ENCODE measurements around the gene FAM241B.
A peak's percentile ranks its signal among the peaks of the same experiment; 100 is the strongest.

The FAM241B gene, protein sequence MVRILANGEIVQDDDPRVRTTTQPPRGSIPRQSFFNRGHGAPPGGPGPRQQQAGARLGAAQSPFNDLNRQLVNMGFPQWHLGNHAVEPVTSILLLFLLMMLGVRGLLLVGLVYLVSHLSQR

DNA sequence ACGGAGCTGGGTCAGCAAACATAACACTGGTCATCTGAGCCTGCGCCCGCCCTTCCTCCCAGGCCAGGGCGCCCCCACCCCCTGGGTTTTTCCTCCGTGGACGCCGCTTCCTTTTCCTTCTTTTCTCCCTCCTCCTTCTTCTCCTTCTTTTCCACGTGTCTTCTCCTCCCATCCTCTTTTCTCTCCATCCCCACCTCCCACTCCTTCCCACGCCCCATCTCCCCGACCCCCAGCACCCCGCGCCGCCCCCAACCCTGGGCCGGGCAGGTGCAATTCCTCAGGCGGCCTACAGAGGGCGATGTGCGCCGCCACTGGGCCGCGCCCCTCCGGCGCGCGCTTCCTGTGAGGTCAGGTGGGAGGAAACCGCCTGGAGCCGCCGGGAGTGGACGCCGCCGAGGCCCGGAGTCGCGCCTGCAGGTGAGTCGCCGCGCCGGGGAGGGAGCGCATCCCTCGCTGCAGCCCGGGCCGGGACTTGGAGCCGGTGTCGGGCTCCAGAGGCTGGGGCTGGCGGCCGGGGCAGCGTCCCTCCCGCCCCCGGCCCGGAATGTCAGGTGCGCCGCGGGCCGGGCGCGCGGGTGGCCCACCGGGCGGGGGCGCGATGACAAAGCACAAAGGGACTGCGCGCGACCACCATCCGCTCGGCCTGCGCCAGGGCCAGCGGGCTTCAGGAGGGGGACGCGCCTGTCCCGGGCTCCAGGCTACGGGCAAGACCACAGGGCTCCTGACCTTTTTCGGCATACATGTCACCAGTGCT is at the start of gene FAM241B:
Gene FAM241B (plus strand): TSS at position 351 of the 754 bp plus-strand sequence. CDS start 1,497 bp downstream, outside the sequence.
- peak; percentile 23 for DNase-seq

DNA sequence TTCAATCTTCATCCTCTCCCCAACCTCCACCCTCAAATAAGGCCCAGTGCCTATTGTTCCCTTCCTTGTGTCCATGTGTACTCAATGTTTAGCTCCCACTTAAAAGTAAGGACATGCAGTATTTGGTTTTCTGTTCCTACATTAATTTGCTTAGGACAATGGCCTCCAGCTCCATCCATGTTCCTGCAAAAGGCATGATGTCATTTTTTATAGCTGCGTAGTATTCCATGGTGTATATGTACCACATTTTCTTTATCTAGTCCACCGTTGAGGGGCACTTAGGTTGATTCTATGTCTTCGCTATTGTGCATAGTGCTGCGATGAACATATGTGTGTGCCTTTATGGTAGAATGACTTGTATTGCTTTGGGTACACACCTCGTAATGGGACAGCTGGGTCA is 49.6 kb upstream of the FAM241B start:
- no peak for DNase-seq

DNA sequence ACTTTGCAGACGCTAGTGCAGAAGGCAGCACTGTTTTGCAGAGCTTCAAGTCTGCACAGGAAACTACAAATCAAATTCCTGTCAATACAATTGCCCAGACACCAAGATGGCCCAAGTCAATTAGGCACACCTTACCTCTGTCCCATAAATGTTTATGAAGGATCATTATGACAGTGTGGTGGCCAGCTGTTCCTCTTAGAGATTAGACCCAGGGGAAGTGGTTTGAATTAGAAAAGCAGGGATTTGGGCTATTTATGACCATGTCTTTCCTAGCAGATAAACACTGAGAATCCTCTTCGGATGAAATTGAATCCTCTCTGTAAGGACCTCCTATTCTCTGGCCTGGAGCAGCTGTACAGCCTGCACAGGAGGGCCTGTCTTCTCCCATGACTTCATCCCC is 46.9 kb upstream of the FAM241B start:
- DNase-seq, result no peak

DNA sequence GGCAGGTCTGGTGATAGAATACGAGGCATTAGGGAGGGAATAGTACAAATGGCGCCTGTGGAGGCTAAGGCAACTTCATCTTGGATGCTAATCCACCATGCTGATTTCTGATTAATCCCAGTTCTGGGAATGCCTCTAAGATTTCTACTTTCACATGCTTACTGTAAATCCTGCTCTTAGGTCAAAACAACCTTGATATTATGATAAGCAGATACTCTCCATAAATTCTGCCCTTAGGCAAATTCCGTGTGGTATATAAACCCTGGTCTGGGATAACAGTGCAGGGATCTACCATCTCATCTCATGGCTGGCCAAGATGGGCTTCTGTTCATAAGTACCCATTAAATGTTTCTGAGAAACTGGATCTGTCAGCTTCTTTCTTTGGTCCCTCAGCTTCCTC is 45.4 kb upstream of the FAM241B start:
- DNase-seq, result no peak

DNA sequence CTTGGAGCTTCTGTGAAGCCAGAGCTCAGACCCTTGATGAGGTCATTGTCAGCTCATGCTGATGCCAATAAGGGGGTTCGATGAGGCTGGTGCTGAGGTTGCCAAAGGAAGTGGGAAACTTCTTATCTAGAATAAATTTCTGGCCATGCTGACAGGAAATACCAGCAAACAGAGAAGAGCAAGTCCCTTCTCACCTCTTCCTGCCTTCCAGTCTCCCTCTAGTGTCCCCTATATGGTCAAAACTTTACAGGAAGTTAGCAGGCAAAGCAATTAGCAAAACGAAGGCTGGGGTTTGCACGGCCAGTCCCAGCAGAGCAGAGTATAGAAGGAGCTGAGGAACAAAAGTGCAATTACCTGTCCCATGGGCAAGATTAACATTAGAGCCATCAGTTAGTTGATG is 41.7 kb upstream of the FAM241B start:
- no peak for DNase-seq

DNA sequence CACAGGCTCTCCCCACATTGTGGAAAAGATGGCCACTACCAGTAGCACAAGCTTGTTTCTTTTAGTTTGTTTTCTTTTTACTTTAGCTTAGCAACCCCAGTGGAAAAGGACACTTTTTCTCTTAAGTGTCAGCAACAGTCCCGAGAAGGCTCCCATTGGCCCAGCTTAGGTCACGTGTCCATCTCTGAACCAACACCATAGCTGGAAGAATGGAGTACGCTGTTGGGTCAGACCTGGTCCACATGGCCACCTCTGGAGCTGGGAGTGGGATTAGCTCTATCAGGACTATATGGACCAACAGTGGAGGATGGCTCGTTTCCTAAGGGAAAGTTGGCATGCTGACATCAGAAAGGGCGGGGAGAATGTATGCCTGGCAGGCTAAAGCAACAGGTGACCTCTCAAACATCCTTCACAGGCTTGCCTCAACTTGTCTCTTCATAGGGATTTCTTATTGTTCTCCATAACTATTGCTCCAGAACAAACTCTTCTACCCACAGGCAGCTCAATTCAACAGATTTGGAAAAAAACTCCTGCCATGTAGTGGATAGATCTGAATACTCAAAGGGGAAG is 29.2 kb upstream of the FAM241B start:
- DNase-seq, result no peak

DNA sequence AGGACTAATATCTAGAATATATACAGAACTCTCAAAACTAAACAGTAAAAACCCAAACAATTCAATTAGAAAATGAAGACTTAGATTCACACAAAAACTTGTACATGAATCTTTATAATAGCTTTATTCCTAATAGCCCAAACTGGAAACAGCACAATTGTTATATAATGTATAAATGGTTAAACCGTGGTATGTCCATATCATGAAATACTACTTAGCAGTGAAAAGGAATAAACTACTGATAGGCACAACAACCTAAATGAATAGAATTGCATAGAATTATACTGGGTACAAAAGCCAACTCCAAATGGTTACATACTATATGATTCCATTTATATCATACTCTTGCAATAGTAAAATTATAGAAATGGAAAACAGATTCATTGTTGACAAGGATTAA is 21.0 kb upstream of the FAM241B start:
- no peak for DNase-seq

DNA sequence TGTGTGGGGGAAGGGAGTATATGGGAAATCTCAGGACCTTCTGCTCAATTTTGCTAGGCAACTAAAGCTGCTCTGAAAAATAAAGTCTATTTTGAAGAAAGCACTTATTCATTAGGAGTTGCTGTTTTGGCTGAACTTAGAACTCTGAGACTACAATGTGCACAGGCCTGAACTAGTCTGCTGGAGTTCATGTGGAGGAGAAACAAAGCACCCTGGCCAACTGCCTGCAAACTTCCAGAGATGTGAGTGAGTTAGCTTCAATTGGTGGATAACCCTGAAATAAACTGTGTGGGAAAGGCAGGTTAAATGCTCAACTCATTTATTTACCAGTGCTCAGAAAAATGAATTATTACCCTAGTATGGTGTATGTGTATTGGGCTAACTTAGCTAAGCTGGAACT is 17.3 kb upstream of the FAM241B start:
- no peak for DNase-seq

DNA sequence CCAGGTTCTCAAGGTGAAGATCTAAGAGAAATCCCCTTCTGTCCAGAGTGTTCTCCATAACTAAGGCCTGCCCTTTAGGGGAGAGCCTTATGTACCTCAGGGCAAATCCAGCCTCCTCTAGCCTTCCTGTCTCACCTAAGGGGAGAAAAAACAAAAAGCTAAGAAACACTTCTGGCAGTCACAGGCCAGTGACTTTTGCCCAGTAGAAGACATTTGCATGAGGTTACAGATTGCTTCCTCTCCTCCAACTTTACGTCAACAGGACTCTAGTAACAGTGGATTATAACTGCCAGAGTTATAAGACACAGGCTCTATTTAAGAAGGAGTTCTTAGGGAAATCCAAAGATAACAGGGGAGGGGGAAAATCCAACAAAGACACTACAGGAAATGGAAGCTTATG is 15.9 kb upstream of the FAM241B start:
- DNase-seq, result no peak

DNA sequence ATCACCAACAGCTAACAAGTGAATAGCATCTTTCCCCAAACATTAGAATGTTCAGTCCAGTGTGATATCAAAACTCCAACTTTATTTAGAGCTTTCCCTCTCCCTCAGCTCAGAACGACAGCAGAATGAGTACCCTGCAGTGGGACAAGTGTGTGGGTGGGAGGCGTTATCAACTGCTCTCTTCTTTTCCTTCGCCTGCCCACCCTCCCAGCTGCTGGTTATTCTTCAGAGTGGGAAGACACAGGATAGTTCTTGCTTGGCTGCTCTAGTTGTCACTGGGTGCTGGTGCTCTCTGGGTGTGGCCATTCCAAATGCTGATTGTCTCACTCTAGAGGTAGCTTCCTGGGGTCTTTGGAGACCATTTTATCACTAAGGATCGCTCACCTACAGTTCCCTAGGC is 13.7 kb upstream of the FAM241B start:
- DNase-seq, result no peak

DNA sequence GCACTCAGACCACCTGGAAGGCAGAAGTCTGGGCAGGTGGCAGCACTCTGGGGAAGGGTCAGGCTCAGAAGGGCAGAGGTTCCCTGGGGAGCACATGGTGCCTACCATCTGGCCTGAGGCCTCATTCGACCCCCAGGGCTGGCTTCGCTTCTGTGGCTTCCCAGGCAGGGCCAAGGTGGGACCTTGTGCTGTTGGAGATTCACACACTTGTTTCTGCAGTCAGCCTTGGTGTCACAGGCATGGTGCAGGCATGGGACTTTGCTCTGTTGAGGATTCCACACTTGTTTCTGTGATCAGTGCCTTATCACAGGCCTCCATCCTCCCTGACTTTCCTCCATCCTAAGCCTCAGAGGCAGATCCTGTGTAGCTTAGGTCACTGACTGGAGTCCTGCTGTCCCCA is 11.3 kb upstream of the FAM241B start:
- DNase-seq, result no peak

DNA sequence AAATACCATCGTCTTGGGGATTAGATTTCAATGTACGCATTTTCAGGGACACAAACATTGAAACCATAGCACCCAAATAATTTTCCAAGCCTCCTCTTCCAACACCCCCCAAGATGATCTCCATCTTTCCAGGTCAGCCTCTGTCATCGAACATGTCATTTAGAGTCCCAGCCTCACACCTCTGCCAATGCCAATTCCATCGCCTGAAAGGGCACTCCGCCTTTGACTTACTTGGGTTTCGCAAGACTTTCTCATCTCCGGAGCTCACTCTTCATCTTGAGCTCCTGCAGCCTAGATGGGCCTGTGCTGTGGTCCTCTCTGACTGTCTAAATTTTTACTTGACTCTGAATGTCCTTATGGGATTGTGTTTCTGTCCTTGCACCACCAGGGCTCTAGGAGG is 10.4 kb upstream of the FAM241B start:
- no peak for DNase-seq

DNA sequence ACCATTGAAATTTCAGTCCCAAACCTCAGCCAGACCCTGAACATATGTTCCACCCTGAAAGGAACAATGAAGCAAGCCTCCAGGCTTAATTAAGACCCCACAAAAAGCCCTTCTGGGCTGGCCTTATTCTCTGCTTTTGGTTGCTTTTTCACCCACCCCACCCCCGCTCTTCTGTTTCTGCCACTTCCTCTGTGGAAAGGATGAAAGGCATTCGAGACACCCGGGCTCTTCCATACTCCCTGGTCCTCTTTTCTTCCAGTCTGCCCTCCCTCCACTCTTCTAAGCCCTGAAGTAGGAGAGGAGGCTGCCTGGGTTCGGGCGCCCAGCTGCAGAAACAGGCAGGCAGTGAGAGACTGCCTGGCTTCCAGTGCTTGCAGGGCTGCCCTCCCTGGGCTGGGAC is 9.4 kb upstream of the FAM241B start:
- no peak for DNase-seq

DNA sequence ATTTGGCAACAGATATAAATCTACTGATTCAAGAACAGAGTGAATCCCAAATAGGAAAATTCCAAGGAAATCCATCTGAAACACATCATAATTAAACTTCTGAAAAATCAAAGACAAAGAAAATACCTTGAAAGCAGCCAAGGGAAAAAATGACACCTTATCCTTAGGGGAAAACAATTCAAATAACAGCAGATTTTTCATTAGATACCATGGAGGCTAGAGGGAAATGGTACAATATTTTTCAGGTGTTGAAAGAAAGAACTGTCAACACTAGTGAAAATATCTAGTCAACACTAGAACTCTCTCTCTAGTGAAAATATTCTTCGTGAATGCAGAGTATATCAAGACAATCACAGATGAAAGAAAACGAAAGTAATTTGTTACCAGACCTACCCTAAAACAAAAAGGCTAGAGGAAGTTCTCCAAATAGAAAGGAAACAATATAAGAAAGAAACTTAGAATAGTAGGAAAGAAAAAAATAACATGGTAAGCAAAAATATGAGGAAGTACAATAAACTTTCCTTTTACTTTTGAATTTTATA is 5.7 kb upstream of the FAM241B start:
- no peak for DNase-seq

DNA sequence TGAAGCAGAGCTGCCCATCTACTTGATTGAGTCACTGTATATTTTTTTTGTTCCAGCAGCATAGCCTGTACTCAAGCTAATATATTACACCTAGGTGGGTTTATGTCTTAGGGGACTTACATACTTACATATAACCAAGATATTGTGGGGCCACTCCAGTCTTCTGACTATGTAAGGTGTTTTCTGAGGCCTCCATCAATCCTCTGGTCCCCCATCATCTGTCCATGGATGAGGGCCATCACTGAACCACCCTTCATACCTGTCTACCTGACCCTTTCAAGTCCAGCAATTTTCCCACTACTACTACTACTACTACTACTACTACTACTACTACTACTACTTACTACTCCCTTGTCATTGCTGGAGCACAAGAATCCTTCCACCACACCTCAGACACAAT is 3.2 kb upstream of the FAM241B start:
- no peak for DNase-seq

DNA sequence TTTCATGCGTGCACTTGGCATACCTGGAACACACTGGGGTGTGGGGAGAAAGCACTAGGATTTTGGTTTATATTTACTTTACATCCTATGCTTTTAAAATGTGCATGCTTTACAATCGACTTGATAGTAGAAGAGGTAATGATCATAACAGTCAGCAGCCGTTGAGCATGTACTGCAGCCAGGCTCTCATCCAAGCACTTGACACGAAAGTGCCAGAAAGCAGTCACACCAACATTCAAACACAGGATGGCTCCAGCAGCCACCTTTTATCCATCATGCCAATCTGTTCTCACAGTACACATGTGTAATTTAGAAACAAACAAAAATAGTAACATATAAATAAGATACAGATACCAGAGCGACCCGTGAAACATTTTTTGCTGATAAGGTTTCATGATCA is 1.2 kb upstream of the FAM241B start:
- no peak for DNase-seq

DNA sequence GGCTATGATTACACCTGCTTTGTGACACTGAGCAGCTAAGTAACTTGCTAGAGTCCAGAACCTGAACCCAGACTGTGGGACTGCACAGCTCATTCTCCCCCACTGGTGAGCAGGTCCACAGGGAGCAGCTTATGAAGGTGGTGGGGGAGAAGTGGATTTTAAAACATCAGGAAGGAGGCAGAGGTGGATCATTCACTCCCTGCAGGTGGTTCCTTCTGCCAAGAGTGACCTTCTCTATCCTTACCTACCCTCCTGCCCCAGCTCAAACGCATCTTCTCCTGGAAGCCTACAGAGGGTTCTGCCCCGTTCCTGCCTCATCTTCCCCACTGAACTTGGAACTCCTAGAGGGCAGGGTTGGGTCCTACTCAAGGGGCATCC is 539 bp upstream of the FAM241B start:
- no peak for DNase-seq

DNA sequence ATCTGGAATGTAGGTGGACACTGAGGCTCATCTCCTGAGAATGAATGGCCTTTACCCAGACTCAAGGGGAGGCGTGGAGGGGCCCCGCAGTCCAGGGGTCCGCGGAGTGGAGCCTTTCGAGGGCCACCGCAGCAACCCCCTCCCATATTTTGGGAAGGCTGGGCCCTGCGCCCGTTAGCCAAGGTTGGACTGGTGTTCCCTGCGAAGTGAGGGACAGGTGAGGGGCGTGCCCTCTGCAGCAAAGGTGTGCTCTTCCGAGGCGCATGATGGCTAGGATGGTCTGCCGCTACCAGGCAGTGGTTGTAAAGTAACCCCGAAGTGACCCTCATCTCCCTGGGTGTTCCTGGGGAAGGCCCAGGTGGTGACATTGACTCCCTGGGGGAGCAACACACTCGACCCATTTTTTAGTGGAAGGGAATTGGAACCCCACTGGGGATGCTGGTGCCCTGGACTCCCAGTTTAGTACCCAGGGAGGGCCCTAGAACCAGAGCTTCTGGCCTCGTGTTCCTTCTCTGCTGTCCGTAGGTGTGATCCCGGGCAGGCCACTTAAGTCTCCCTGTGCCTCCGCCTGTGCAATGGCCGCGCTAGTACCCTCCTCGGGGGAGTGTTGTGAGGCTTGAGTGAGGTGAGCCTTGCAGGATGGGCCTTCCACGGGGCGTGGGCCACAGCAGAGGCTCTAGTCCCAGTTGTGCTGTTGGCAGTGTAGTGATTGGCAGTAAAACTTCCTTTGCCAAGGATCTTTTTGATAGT is 779 bp downstream of the FAM241B start:
- no peak for DNase-seq

DNA sequence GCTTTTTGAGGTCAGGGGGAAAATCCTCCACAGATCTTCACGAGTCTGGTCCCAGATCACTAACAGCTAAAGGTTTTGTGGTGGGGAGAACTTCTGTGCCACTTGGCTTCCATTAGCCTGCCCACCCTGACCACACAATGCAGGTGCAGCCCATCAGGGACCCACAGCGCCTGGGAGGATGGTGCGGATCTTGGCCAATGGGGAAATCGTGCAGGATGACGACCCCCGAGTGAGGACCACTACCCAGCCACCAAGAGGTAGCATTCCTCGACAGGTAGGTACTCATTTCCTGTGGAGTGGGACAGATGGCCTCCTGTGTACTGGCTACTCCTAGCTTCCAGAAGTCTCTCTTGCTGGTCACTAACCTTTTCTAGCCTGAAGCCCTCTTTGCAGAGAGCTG is 1.5 kb downstream of the FAM241B start:
- no peak for DNase-seq

DNA sequence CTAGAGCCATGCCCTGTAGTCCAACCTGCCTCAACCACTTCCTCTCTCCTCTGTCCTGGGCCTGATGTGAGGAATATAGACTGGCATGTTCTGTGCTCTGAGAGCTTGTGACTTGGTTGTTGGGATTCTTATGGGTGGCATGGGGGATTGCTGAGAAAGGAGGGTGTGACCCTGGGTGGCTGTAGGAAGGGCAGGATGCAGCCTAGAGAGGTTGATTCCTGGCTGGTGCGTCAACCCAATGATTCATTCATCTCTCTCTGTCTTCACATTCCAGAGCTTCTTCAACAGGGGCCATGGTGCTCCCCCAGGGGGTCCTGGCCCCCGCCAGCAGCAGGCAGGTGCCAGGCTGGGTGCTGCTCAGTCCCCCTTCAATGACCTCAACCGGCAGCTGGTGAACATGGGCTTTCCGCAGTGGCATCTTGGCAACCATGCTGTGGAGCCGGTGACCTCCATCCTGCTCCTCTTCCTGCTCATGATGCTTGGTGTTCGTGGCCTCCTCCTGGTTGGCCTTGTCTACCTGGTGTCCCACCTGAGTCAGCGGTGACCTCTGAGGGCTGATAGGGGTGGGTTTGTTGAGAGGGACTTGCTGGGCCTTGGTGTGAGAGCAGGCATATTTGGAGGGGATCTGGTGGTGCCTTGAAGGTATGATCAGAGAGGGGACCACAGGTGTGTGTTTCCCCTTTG is 2.6 kb downstream of the FAM241B start:
- DNase-seq, result no peak

DNA sequence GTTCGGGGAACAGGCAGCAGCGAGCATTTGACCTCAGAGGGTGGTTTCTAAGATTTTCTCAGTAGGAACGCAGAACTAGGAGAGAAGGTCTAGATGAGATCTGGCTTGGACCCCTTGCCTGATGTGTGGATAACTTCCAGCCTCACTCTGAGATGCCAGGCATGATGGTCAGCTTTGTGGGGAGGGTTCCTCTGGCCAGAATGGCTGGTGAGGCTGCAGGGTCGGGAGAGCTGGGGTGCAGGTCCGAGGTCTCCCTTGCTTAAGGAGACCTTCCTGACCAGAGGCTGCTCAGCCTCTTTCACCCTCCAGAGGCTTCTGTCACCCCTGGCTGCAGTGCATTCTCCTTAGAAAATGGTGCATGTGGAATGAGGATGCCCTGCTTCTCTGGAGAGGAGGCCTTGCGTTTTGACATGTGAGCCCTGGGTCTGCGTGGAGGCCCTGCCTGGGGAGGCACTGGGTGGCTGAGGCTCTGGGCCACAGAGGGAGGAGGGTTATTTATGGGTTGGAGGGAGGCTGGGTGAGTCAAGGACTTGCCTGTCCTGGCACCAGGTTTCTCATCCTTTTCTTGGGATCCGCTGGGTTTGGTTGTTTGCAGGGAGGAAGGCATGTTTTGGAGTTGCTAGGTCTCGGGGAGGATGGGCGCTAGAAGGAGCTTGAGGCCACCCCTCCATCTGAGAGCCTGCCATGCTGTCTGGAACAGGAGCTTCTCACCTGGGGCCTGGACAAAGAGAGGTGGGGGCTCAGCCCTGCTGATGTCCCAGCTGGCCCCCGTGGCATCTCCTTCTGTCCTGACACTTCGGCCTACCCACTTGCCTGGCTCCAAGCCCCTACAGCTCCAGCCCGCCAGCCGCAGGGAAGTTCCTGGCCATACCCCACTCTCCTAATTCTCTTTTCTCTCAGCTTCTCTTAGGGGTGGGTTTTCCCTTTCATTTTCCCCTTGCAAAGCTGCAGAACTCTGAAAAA is 3.9 kb downstream of the FAM241B start:
- DNase-seq, result no peak
